Heart right ventricle (tissue), 16 donors: ENCODE results near the gene DTD1. TPM values are rescaled to one million over a fixed set of nuclear protein-coding genes. Genes with fewer than 3 reads are reported as not detected.

Experiments
- ATAC-seq, 8 donors: fragments of 200-7000 bp; cut with Tn5 transposase; one replicate each; pipeline ENCODE4 v1.9.1; 2020; ENCODE audit warnings: mild to moderate bottlenecking in 8 of 8, moderate library complexity in 8 of 8, moderate number of reproducible peaks in 1 of 8
- DNase-seq, 2 donors: peaks; one replicate each; pipeline ENCODE4 v3.0.0-alpha.2; 2020
- H3K27ac ChIP-seq, 10 donors: fragments of 200-600 bp; sonication (generic) in 2 of 10; one replicate each; pipeline versions ENCODE4 v1.5.0 to v1.8.0; 2020 to 2022; ENCODE audit warnings: mild to moderate bottlenecking in 3 of 10
- H3K27me3 ChIP-seq, 7 donors: fragments of 200-600 bp; one replicate each; pipeline ENCODE4 v1.8.0; 2021 to 2022; ENCODE audit warnings: mild to moderate bottlenecking in 2 of 7
- H3K36me3 ChIP-seq, 9 donors: fragments of 200-600 bp; sonication (generic) in 1 of 9; one replicate each; pipeline versions ENCODE4 v1.5.0 to v1.8.0; 2020 to 2022; ENCODE audit warnings: mild to moderate bottlenecking in 2 of 9
- H3K4me1 ChIP-seq, 9 donors: fragments of 200-600 bp; sonication (generic) in 1 of 9; one replicate each; pipeline versions ENCODE4 v1.5.0 to v1.8.0; 2020 to 2022; ENCODE audit warnings: mild to moderate bottlenecking in 4 of 9
- H3K4me3 ChIP-seq, 10 donors: fragments of 200-600 bp; sonication (generic) in 2 of 10; one replicate each; pipeline versions ENCODE4 v1.5.0 to v1.8.0; 2020 to 2022; ENCODE audit warnings: mild to moderate bottlenecking in 7 of 10, moderate library complexity in 2 of 10
- H3K9me3 ChIP-seq, 11 donors: fragments of 200-600 bp in 10 of 11; sonication (generic) in 2 of 11; one replicate each; pipeline versions ENCODE4 v1.5.0 to v1.8.0; 2013 to 2022; ENCODE audit warnings: mild to moderate bottlenecking in 2 of 11, control low read depth in 1 of 11, moderate library complexity in 1 of 11
- WGBS, 2 donors: extraction: QIAGEN DNeasy Blood & Tissue Kit; methylation state at CpG; one replicate each; pipeline ENCODE4 v1.1.7; 2013; ENCODE audit warnings: inconsistent platforms in 1 of 2; 5-methylcytosine and 5-hydroxymethylcytosine counted together
- intact Hi-C, 10 donors: fragments of 100-400 bp; cut with DNase I; formaldehyde crosslinking; loops; one replicate each; pipeline versions ENCODE4 v1.11.1 to v1.14.2; 2022
- polyA plus RNA-seq, 2 donors: library from polyadenylated mRNA; stranded (reverse); fragments of 200-250 nt; gene quantifications; one replicate each; pipeline ENCODE4 v1.2.3, GENCODE V29; 2013
- total RNA-seq, 10 donors: library from RNA; stranded (reverse); fragmentation: NEBNext Ultra II Directional in 3 of 10; extraction: Animal tissue kit (Norgen Biotek cat#: 25700) in 3 of 10; gene quantifications; one replicate each; pipeline versions ENCODE4 v1.2.1 to v1.2.4, GENCODE V29; 2021 to 2023
- TF ChIP-seq, protein P1 (sequence below), 9 donors: fragments of 200-600 bp; sonication (generic) in 2 of 9; IDR thresholded peaks; one replicate each; pipeline versions ENCODE4 v1.5.0 to v1.8.0; 2021 to 2022; ENCODE audit warnings: antibody characterized with exemption in 9 of 9, mild to moderate bottlenecking in 5 of 9, moderate library complexity in 1 of 9
- donor health status: Arrhythmogenic right ventricular cardiomyopathy.
- donor health status: ischemic (EF 13 %, LVEDD 7.1; RV severe dilation, severe dysfunction).
- donor health status: healthy with polysubstance abuse.
- donor health status: DM: no; HTN: yes; CAD: no.
- donor health status: DM: no; HTN: no; CAD: no.
- donor health status: ischemic (EF 25% LVEDD 6.9; RV normal size, moderate dysfunction).
- donor health status: ischemic (EF 25% LVEDD 5.7; RV mildly dilated, moderate dysfunction).
- donor health status: healthy.
- donor health status: DM: yes; HTN: yes; CAD: no.
- donor health status: Ischemic cardiomyopathy.
- donor health status: ischemic (EF 35%, LVEDD 5.7; RV mildly dilated, moderate dysfunction).
- donor health status: nonischemic (EF 11% LVEDD 7.7; RV severe dilation, severe dysfunction).
- donor health status: DM: yes; HTN: yes; CAD: no.
- donor health status: PGD.
- donor health status: ischemic (EF 29% LVEDD 5.4; RV normal size, mild dysfunction).
- donor health status: nonischemic (EF 23%, LVEDD 6.1; RV moderate dilation, normal function).

Gene DTD1
- total and polyA plus RNA-seq, 12 donors, result 5.2 to 31.9 (median 14.3) TPM

DNA sequence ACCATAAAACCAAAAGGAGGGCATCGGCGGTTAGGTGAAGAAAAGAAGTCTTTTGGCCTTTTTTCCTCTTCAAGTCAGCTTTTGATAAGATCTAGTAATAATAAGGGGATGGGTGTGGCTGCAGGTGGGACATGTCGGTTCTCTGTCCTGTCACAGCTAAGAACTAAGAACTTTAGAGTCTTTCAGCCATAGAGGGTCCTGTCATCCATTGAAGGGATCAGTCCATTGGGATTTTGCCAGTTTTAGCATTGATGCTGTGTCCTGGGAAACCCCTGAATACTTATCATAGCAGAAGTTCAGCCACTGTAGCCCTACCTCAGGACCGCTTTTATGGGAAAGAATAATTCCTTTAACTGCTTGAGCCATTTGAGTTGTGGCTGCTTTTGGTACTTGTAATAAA, 207.5 kb downstream of the DTD1 start:
- WGBS, 2 donors, result 92 to 94% methylated on average over 4 of the region's 4 CpGs
- Histone ChIP-seq H3K36me3 (peaks cover 0 to 6% (median 0%) of the 10 kb centered on the region in 9 donors), H3K4me1 (peaks cover 0 to 13% (median 9%) of the 10 kb centered on the region in 9 donors), H3K9me3 (peaks cover 0 to 9% (median 0%) of the 10 kb centered on the region in 11 donors), H3K27me3 (no peaks in the 10 kb centered on the region), H3K27ac (no peak overlapping the region), H3K4me3 (no peak overlapping the region)
- DNase-seq (no peak), ATAC-seq (no peak)
- TF ChIP-seq, protein P1, sequence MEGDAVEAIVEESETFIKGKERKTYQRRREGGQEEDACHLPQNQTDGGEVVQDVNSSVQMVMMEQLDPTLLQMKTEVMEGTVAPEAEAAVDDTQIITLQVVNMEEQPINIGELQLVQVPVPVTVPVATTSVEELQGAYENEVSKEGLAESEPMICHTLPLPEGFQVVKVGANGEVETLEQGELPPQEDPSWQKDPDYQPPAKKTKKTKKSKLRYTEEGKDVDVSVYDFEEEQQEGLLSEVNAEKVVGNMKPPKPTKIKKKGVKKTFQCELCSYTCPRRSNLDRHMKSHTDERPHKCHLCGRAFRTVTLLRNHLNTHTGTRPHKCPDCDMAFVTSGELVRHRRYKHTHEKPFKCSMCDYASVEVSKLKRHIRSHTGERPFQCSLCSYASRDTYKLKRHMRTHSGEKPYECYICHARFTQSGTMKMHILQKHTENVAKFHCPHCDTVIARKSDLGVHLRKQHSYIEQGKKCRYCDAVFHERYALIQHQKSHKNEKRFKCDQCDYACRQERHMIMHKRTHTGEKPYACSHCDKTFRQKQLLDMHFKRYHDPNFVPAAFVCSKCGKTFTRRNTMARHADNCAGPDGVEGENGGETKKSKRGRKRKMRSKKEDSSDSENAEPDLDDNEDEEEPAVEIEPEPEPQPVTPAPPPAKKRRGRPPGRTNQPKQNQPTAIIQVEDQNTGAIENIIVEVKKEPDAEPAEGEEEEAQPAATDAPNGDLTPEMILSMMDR (IDR thresholded peaks at IDR 0.05), result no peak
- intact Hi-C loops, result loop anchor here in 2 of 10 donors (5.0 to 10.0 kb wide), 2 partner anchors 161 to 163 kb away; no protein-coding TSS in a partner anchor

DNA sequence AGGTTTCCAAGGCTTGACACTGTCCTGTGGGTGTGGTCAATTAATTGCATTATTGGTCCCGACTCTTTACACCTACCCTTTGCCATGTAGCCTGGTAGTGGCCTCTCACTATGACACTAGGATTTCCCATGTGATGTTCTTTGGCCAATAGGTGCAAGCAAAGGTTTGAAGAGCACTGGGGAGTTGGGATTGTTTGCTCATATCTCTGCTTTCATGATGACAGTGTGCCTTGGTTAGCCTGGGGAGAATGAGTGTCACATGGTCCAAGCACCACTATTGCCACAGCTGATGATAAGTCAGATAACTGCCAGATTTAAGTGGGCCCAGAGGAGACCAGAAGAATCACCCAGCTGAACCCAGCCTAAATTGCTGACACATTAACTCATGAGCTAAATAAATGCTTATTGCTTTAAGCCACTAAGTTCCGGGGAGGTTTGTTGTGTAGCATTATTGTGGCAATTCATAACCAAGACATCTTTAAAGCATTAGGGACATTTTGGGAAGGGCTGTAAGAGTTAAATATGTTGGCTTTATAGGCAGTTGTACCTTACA, 208.5 kb downstream of the DTD1 start:
- Histone ChIP-seq H3K27ac (no peak overlapping the region), H3K27me3 (no peaks in the 10 kb centered on the region), H3K4me1 (peaks cover 0 to 13% (median 9%) of the 10 kb centered on the region in 9 donors), H3K4me3 (no peak overlapping the region), H3K36me3 (peaks cover 0 to 6% (median 0%) of the 10 kb centered on the region in 9 donors), H3K9me3 (peaks cover 0 to 9% (median 0%) of the 10 kb centered on the region in 11 donors)
- ATAC-seq, result no peak
- no peak for DNase-seq
- intact Hi-C loops, result loop anchor here in 2 of 10 donors (5.0 to 10.0 kb wide), 2 partner anchors 162 to 164 kb away; no protein-coding TSS in a partner anchor
- 93 to 96% methylated on average over 2 of the region's 2 CpGs for WGBS, 2 donors
- TF ChIP-seq, protein P1 (IDR thresholded peaks at IDR 0.05), result no peak

DNA sequence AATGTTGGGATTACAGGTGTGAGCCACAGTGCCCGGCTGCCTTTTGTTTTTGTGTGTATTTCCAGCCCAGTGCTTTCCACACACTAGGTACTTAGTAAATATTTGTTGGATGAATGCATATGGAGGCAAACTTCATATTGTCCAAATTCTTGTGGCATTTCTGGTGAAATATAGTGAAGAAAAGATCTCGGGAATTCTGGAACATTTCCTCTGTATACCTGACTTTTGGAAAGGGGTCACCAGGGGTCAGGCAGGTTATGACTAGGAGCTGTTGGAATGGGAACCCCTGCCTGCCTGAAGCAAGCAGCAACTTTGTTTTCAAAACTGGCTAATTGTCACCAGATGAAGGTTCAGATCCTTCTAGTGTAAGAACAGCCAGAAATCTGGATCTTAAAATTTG, 213.7 kb downstream of the DTD1 start:
- Histone ChIP-seq H3K27ac (no peak overlapping the region), H3K27me3 (no peaks in the 10 kb centered on the region), H3K4me3 (no peak overlapping the region), H3K9me3 (peaks cover 0 to 4% (median 0%) of the 10 kb centered on the region in 11 donors), H3K36me3 (no peaks in the 10 kb centered on the region), H3K4me1 (no peaks in the 10 kb centered on the region)
- no peak for DNase-seq
- TF ChIP-seq, protein P1 (IDR thresholded peaks at IDR 0.05), result no peak
- no peak for ATAC-seq
- intact Hi-C loops, result no loop called here
- 92 to 97% methylated on average over 2 of the region's 2 CpGs for WGBS, 2 donors

DNA sequence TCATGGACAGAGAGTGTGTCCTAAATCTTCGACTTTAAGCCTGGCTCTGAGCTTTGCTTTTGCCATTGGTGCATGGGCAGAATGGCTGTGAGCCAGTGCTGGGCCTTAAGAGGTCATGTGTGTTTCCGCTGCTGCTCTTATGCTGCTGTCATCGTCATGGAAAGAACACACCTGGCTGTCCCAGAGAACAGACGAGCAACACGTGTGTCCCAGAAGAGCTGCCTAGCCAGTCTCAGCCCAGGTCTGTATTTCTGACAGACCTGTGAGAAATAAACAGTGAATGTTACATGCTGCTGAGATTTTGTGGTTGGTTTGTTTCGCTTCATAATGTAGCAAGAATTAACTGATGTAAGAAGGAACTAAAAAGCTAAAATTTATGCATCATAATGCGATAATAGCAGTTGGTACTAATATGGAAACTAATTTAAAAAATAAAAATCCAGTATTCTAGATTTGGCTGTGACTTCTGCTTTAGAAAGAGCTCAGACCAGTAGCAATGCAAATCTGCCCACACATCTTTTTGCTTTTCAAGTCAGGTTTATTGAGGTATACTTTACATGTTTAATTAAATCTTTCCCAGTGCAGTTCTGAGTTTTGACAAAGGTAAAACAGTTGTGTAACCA, 214.3 kb downstream of the DTD1 start:
- Histone ChIP-seq H3K9me3 (no peaks in the 10 kb centered on the region), H3K4me3 (no peak overlapping the region), H3K27me3 (no peaks in the 10 kb centered on the region), H3K4me1 (no peaks in the 10 kb centered on the region), H3K27ac (no peak overlapping the region), H3K36me3 (no peaks in the 10 kb centered on the region)
- no peak for ATAC-seq
- TF ChIP-seq, protein P1 (IDR thresholded peaks at IDR 0.05), result no peak
- 61 to 67% methylated on average over 7 of the region's 7 CpGs for WGBS, 2 donors
- intact Hi-C loops, result no loop called here
- DNase-seq, result no peak
